Neural cell (in vitro differentiated cells): ENCODE data around the gene OXSR1.

Experiments used
- EP300 ChIP-seq: fragments of 450-650 bp; conservative IDR thresholded peaks from 2 replicates; pipeline ENCODE4 v1.6.1; 2014; ENCODE audit warnings: antibody characterized with exemption, mild to moderate bottlenecking, moderate library complexity; ENCODE audit not compliant: poor library complexity, severe bottlenecking
- EZH2 ChIP-seq: fragments of 200-600, 300-800 bp; shearing (Covaris generic), sonication (generic); IDR thresholded peaks from 2 replicates; pipeline ENCODE4 v1.6.1; 2014; ENCODE audit warnings: antibody characterized with exemption, low read length, borderline replicate concordance, mild to moderate bottlenecking; ENCODE audit not compliant: insufficient read depth, poor library complexity, severe bottlenecking
- MXI1 ChIP-seq: fragments of 450-650 bp; conservative IDR thresholded peaks from 2 replicates; pipeline ENCODE4 v1.6.1; 2014; ENCODE audit warnings: antibody characterized with exemption, mild to moderate bottlenecking; ENCODE audit not compliant: poor library complexity, severe bottlenecking
- POLR2AphosphoS5 ChIP-seq: IDR thresholded peaks from 2 replicates; pipeline ENCODE4 v1.6.1; 2012
- RAD21 ChIP-seq: fragments of 450-650 bp; conservative IDR thresholded peaks from 2 replicates; pipeline ENCODE4 v1.6.1; 2014; ENCODE audit warnings: antibody characterized with exemption, mild to moderate bottlenecking, moderate library complexity
- SMC3 ChIP-seq: fragments of 450-650 bp; conservative IDR thresholded peaks from 2 replicates; pipeline ENCODE4 v1.6.1; 2014; ENCODE audit warnings: antibody characterized with exemption, mild to moderate bottlenecking, moderate library complexity; ENCODE audit not compliant: poor library complexity
- TAF1 ChIP-seq: IDR thresholded peaks from 2 replicates; pipeline ENCODE4 v1.6.1; 2012; ENCODE audit warnings: low read depth
- TF ChIP-seq, protein P1 (sequence below): fragments of 450-650 bp; IDR thresholded peaks from 2 replicates; pipeline ENCODE4 v1.5.1; 2014; ENCODE audit warnings: antibody characterized with exemption, mild to moderate bottlenecking, moderate library complexity; ENCODE audit not compliant: poor library complexity, severe bottlenecking
- TF ChIP-seq, protein P2 (sequence below): IDR thresholded peaks from 2 replicates; pipeline ENCODE4 v1.6.1; 2012; ENCODE audit warnings: borderline replicate concordance

- TF ChIP-seq, protein P1, sequence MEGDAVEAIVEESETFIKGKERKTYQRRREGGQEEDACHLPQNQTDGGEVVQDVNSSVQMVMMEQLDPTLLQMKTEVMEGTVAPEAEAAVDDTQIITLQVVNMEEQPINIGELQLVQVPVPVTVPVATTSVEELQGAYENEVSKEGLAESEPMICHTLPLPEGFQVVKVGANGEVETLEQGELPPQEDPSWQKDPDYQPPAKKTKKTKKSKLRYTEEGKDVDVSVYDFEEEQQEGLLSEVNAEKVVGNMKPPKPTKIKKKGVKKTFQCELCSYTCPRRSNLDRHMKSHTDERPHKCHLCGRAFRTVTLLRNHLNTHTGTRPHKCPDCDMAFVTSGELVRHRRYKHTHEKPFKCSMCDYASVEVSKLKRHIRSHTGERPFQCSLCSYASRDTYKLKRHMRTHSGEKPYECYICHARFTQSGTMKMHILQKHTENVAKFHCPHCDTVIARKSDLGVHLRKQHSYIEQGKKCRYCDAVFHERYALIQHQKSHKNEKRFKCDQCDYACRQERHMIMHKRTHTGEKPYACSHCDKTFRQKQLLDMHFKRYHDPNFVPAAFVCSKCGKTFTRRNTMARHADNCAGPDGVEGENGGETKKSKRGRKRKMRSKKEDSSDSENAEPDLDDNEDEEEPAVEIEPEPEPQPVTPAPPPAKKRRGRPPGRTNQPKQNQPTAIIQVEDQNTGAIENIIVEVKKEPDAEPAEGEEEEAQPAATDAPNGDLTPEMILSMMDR = no peak
- TF ChIP-seq EP300 = no peak
- TF ChIP-seq, protein P2, sequence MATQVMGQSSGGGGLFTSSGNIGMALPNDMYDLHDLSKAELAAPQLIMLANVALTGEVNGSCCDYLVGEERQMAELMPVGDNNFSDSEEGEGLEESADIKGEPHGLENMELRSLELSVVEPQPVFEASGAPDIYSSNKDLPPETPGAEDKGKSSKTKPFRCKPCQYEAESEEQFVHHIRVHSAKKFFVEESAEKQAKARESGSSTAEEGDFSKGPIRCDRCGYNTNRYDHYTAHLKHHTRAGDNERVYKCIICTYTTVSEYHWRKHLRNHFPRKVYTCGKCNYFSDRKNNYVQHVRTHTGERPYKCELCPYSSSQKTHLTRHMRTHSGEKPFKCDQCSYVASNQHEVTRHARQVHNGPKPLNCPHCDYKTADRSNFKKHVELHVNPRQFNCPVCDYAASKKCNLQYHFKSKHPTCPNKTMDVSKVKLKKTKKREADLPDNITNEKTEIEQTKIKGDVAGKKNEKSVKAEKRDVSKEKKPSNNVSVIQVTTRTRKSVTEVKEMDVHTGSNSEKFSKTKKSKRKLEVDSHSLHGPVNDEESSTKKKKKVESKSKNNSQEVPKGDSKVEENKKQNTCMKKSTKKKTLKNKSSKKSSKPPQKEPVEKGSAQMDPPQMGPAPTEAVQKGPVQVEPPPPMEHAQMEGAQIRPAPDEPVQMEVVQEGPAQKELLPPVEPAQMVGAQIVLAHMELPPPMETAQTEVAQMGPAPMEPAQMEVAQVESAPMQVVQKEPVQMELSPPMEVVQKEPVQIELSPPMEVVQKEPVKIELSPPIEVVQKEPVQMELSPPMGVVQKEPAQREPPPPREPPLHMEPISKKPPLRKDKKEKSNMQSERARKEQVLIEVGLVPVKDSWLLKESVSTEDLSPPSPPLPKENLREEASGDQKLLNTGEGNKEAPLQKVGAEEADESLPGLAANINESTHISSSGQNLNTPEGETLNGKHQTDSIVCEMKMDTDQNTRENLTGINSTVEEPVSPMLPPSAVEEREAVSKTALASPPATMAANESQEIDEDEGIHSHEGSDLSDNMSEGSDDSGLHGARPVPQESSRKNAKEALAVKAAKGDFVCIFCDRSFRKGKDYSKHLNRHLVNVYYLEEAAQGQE = no peak
- no peak for TF ChIP-seq POLR2AphosphoS5
- TF ChIP-seq EZH2 = no peak
- TF ChIP-seq TAF1 = no peak
- no peak for TF ChIP-seq SMC3
- no peak for TF ChIP-seq MXI1
- no peak for TF ChIP-seq RAD21
Measured at GRCh38 chr3:38268087-38268486, 102.8 kb downstream of the OXSR1 start.
